Natural killer cell treated with Interleukin-12 subunit alpha and Interleukin-12 subunit beta and Interleukin-15 and Interleukin-18, amount 100 ng/mL, for 72 hours (primary cell): ENCODE measurements around the gene FOXC2. TPM values are rescaled to one million over a fixed set of nuclear protein-coding genes. Genes with fewer than 3 reads are reported as not detected.

ENCODE experiments used
- ATAC-seq, 2 donors: fragments of 150-1000 bp; cut with Tn5 transposase in 1 of 2; sonication (Bioruptor Pico), chemical (Tn5 transposase) in 1 of 2; 2 replicates each; pipeline ENCODE4 v1.10.0; 2021
- DNase-seq: peaks from one replicate; pipeline ENCODE4 v3.0.0; 2022; ENCODE audit warnings: low spot score
- H3K27ac Mint-ChIP-seq, 2 donors: 1 replicate in 1 of 2; 2 replicates in 1 of 2; pipeline ENCODE4 v1.8.0; 2022; ENCODE audit warnings: mixed read lengths in 2 of 2, mild to moderate bottlenecking in 1 of 2, moderate library complexity in 1 of 2
- H3K27me3 Mint-ChIP-seq, 2 donors: 1 replicate in 1 of 2; 2 replicates in 1 of 2; pipeline ENCODE4 v1.8.0; 2022; ENCODE audit warnings: mixed read lengths in 2 of 2
- H3K36me3 Mint-ChIP-seq: one replicate; pipeline ENCODE4 v1.8.0; 2022; ENCODE audit warnings: mixed read lengths
- H3K4me1 Mint-ChIP-seq, 2 donors: 1 replicate in 1 of 2; 2 replicates in 1 of 2; pipeline ENCODE4 v1.8.0; 2022; ENCODE audit warnings: low read depth in 2 of 2, mixed read lengths in 2 of 2, mild to moderate bottlenecking in 1 of 2
- H3K4me3 Mint-ChIP-seq: one replicate; pipeline ENCODE4 v1.8.0; 2022; ENCODE audit warnings: mixed read lengths
- H3K9me3 Mint-ChIP-seq: 2 replicates; pipeline ENCODE4 v1.8.0; 2022; ENCODE audit warnings: mixed read lengths
- total RNA-seq, 2 donors: library from RNA; stranded (reverse); gene quantifications; one replicate each; pipeline ENCODE4 v1.2.3, GENCODE V29; 2022

FOXC2 gene
- total RNA-seq, 2 donors from 2014 or later, result not detected

- ATAC-seq, result no peak
Measured at GRCh38 chr16:86540894-86541293, 25.7 kb upstream of the FOXC2 start.

GRCh38 chr16:86541560-86541959 is 25.1 kb upstream of the FOXC2 start:
- DNase-seq, result no peak
- no peak overlapping the region for H3K4me3 Mint-ChIP-seq
- H3K27ac Mint-ChIP-seq, result no peak overlapping the region
- no peaks in the 10 kb centered on the region for H3K9me3 Mint-ChIP-seq
- H3K4me1 Mint-ChIP-seq, result no peaks in the 10 kb centered on the region
- no peak for ATAC-seq
- peaks cover 8% of the 10 kb centered on the region for H3K36me3 Mint-ChIP-seq
- no peaks in the 10 kb centered on the region for H3K27me3 Mint-ChIP-seq

More at GRCh38 chr16:86540894-86541293, 25.7 kb upstream of the FOXC2 start:
- no peak overlapping the region for H3K4me3 Mint-ChIP-seq
- no peak overlapping the region for H3K27ac Mint-ChIP-seq
- no peaks in the 10 kb centered on the region for H3K4me1 Mint-ChIP-seq
- no peak for DNase-seq
- no peaks in the 10 kb centered on the region for H3K9me3 Mint-ChIP-seq
- peaks cover 8% of the 10 kb centered on the region for H3K36me3 Mint-ChIP-seq
- no peaks in the 10 kb centered on the region for H3K27me3 Mint-ChIP-seq

- peaks cover 10% of the 10 kb centered on the region for H3K36me3 Mint-ChIP-seq
- H3K4me3 Mint-ChIP-seq, result no peak overlapping the region
- no peaks in the 10 kb centered on the region for H3K27me3 Mint-ChIP-seq
- H3K9me3 Mint-ChIP-seq, result no peaks in the 10 kb centered on the region
- H3K27ac Mint-ChIP-seq, result no peak overlapping the region
- H3K4me1 Mint-ChIP-seq, result no peaks in the 10 kb centered on the region
- no peak for DNase-seq
- ATAC-seq, result no peak
Measured at GRCh38 chr16:86542756-86543750, 23.6 kb upstream of the FOXC2 start.

GRCh38 chr16:86545481-86545880 is 21.1 kb upstream of the FOXC2 start:
- Mint-ChIP-seq H3K27me3 (no peaks in the 10 kb centered on the region), H3K36me3 (peaks cover 6% of the 10 kb centered on the region), H3K9me3 (no peaks in the 10 kb centered on the region), H3K27ac (no peak overlapping the region), H3K4me3 (no peak overlapping the region), H3K4me1 (no peaks in the 10 kb centered on the region)
- DNase-seq (no peak), ATAC-seq (no peak)

GRCh38 chr16:86545954-86546637 is 20.5 kb upstream of the FOXC2 start:
- DNase-seq (no peak), ATAC-seq (no peak)
- no peaks in the 10 kb centered on the region for H3K4me1 Mint-ChIP-seq
- no peak overlapping the region for H3K4me3 Mint-ChIP-seq
- no peaks in the 10 kb centered on the region for H3K27me3 Mint-ChIP-seq
- H3K27ac Mint-ChIP-seq, result no peak overlapping the region
- H3K9me3 Mint-ChIP-seq, result no peaks in the 10 kb centered on the region
- H3K36me3 Mint-ChIP-seq, result peaks cover 6% of the 10 kb centered on the region

- Mint-ChIP-seq H3K9me3 (no peaks in the 10 kb centered on the region), H3K27me3 (no peaks in the 10 kb centered on the region), H3K27ac (no peak overlapping the region), H3K36me3 (peaks cover 6% of the 10 kb centered on the region), H3K4me1 (no peaks in the 10 kb centered on the region), H3K4me3 (no peak overlapping the region)
- ATAC-seq (no peak), DNase-seq (no peak)
Measured at GRCh38 chr16:86546638-86547013, 20.0 kb upstream of the FOXC2 start.

GRCh38 chr16:86547286-86547685 is 19.3 kb upstream of the FOXC2 start:
- Mint-ChIP-seq H3K27me3 (no peaks in the 10 kb centered on the region), H3K4me1 (no peaks in the 10 kb centered on the region), H3K4me3 (no peak overlapping the region), H3K27ac (no peak overlapping the region), H3K36me3 (peaks cover 6% of the 10 kb centered on the region), H3K9me3 (no peaks in the 10 kb centered on the region)
- no peak for ATAC-seq
- no peak for DNase-seq

GRCh38 chr16:86549076-86549892 is 17.3 kb upstream of the FOXC2 start:
- no peak for ATAC-seq
- no peak overlapping the region for H3K4me3 Mint-ChIP-seq

GRCh38 chr16:86549893-86550190 is 16.8 kb upstream of the FOXC2 start:
- Mint-ChIP-seq H3K4me1 (peaks cover 7 to 10% of the 10 kb centered on the region in 2 donors), H3K27ac (no peak overlapping the region), H3K9me3 (no peaks in the 10 kb centered on the region), H3K27me3 (no peaks in the 10 kb centered on the region), H3K4me3 (no peak overlapping the region), H3K36me3 (peaks cover 11% of the 10 kb centered on the region)
- ATAC-seq, result peak in 1 of 2 donors; percentile 8
- DNase-seq, result no peak

More at GRCh38 chr16:86549076-86549892, 17.3 kb upstream of the FOXC2 start:
- H3K36me3 Mint-ChIP-seq, result peaks cover 10% of the 10 kb centered on the region
- no peak overlapping the region for H3K27ac Mint-ChIP-seq
- peaks cover 6 to 9% of the 10 kb centered on the region in 2 donors for H3K4me1 Mint-ChIP-seq
- H3K9me3 Mint-ChIP-seq, result no peaks in the 10 kb centered on the region
- no peak for DNase-seq
- H3K27me3 Mint-ChIP-seq, result no peaks in the 10 kb centered on the region

GRCh38 chr16:86550281-86550680 is 16.3 kb upstream of the FOXC2 start:
- no peak overlapping the region for H3K27ac Mint-ChIP-seq
- peaks cover 11% of the 10 kb centered on the region for H3K36me3 Mint-ChIP-seq
- H3K27me3 Mint-ChIP-seq, result no peaks in the 10 kb centered on the region
- H3K4me1 Mint-ChIP-seq, result peaks cover 8 to 10% of the 10 kb centered on the region in 2 donors
- no peak for ATAC-seq
- no peak for DNase-seq
- no peaks in the 10 kb centered on the region for H3K9me3 Mint-ChIP-seq
- no peak overlapping the region for H3K4me3 Mint-ChIP-seq

GRCh38 chr16:86553356-86553755 is 13.3 kb upstream of the FOXC2 start:
- H3K27ac Mint-ChIP-seq, result no peak overlapping the region
- H3K4me3 Mint-ChIP-seq, result peak overlapping the region; percentile 92
- no peak for ATAC-seq
- no peaks in the 10 kb centered on the region for H3K27me3 Mint-ChIP-seq
- peaks cover 6% of the 10 kb centered on the region for H3K36me3 Mint-ChIP-seq
- peaks cover 12 to 15% of the 10 kb centered on the region in 2 donors for H3K4me1 Mint-ChIP-seq
- H3K9me3 Mint-ChIP-seq, result no peaks in the 10 kb centered on the region
- DNase-seq, result no peak

GRCh38 chr16:86554599-86554916 is 12.1 kb upstream of the FOXC2 start:
- no peak for ATAC-seq
- Mint-ChIP-seq H3K4me3 (peak overlapping the region; percentile 92), H3K36me3 (peaks cover 5% of the 10 kb centered on the region), H3K9me3 (no peaks in the 10 kb centered on the region), H3K27me3 (no peaks in the 10 kb centered on the region), H3K4me1 (peaks cover 12 to 15% of the 10 kb centered on the region in 2 donors), H3K27ac (peak overlapping the region; percentile 89 to 93)
- no peak for DNase-seq

GRCh38 chr16:86554917-86555703 is 11.5 kb upstream of the FOXC2 start, which contains the start of gene MTHFSD:
TSS of gene MTHFSD (minus strand) at chr16:86555235. CDS start at chr16:86555184, 51 bp downstream.
- peaks cover 5% of the 10 kb centered on the region for H3K36me3 Mint-ChIP-seq
- peak within 1 kb of the TSS; percentile 92 for H3K4me3 Mint-ChIP-seq
- H3K27me3 Mint-ChIP-seq, result no peaks in the 10 kb centered on the region
- H3K9me3 Mint-ChIP-seq, result no peaks in the 10 kb centered on the region
- peak; percentile 96 to 97 for ATAC-seq
- H3K27ac Mint-ChIP-seq, result peak within 1 kb of the TSS; percentile 89 to 93
- DNase-seq, result peak; percentile 95
- peaks cover 12 to 15% of the 10 kb centered on the region in 2 donors for H3K4me1 Mint-ChIP-seq
